WI38 (cell line): Measurements from ENCODE around the gene MADCAM1.

Experiments used
- H3K4me3 ChIP-seq: 2 replicates; pipeline ENCODE4 v1.5.1; 2011; ENCODE audit warnings: low read depth, mild to moderate bottlenecking, control low read depth, low read length
- TF ChIP-seq, protein P1 (sequence below): IDR thresholded peaks from 2 replicates; pipeline ENCODE4 v1.5.1; 2012; ENCODE audit warnings: low read depth, mild to moderate bottlenecking, control low read depth, low read length

MADCAM1 gene

DNA sequence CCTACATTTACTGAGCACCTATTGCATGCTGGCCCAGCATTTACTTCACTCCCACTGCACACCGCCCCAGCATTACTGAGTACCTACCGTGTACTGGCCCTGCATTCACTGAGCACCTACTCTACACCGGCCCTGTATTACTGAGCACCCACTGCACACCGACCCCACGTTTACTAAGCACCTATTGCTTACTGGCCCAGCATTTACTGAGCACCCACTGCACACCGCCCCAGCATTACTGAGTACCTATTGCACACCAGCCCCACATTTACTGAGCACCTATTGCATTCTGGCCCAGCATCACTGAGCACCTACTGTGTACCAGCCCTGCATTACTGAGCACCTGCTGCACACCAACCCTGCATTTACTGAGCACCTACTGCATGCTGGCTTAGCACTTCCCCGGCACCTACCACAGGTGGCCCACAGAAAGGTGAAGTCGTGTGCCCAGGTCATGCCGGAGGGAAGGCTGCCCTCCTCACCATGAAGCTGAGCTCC is 17.9 kb downstream of the MADCAM1 start:
- TF ChIP-seq, protein P1, sequence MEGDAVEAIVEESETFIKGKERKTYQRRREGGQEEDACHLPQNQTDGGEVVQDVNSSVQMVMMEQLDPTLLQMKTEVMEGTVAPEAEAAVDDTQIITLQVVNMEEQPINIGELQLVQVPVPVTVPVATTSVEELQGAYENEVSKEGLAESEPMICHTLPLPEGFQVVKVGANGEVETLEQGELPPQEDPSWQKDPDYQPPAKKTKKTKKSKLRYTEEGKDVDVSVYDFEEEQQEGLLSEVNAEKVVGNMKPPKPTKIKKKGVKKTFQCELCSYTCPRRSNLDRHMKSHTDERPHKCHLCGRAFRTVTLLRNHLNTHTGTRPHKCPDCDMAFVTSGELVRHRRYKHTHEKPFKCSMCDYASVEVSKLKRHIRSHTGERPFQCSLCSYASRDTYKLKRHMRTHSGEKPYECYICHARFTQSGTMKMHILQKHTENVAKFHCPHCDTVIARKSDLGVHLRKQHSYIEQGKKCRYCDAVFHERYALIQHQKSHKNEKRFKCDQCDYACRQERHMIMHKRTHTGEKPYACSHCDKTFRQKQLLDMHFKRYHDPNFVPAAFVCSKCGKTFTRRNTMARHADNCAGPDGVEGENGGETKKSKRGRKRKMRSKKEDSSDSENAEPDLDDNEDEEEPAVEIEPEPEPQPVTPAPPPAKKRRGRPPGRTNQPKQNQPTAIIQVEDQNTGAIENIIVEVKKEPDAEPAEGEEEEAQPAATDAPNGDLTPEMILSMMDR, result no peak
- no peak overlapping the region for H3K4me3 ChIP-seq

DNA sequence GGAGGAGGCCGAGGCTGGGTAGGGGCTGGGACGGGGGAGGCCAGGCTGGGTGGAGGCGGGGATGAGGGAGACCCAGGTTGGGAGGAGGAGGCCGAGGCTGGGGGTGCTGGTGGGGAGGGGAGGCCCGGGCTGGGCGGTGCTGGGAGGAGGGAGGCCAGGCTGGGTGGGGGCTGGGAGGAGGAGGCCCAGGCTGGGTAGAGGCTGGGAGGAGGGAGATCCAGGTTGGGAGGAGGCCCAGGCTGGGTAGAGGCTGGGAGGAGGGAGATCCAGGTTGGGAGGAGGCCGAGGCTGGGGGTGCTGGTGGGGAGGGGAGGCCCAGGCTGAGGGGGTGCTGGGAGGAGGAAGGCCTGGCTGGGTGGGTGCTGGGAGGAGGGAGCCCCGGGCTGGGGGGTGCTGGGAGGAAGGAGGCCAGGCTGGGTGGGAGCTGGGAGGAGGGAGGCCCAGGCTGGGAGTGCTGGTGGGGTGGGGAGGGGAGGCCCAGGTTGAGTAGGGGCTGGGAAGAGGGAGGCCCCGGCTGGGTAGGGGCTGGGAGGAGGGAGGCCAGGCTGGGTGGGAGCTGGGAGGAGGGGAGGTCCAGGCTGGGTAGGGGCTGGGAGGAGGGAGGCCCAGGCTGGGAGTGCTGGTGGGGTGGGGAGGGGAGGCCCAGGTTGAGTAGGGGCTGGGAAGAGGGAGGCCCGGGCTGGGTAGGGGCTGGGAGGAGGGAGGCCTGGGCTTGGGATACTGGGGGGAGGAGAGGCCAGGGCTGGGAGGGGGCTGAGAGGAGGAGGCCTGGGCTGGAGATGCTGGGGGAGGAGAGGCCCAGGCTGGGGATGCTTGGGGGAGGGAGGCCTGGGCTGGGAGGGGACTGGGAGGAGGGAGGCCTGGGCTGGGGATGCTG is 21.7 kb downstream of the MADCAM1 start:
- TF ChIP-seq, protein P1, result no peak
- H3K4me3 ChIP-seq, result no peak overlapping the region

DNA sequence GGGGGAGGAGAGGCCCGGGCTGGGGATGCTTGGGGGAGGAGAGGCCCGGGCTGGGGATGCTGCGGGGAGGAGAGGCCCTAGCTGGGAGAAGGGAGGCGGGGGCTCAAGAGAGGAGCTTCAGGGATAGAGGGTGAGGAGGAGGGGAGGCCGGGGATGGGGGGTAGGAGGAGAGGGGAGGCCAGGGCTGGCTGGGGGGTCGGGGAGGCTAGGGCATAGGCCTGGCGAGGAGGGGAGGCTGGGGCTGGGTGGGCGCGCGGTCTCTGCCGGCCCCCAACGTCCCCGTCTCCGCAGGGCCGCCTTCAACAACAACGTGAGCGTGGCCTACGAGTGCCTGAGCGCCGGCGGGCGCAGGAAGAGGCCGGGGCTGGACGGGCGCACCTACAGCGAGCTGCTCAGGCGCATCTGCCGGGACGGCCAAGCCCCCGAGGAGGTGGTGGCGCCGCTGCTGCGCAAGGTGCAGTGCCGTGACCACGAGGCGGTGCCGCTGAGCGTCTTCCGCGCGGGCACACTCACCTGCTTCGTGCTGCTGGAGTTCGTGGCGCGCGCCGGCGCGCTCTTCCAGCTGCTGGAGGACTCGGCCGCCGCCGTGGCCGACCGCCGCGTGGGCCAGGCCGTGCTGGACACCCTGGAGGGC is 22.4 kb downstream of the MADCAM1 start:
- no peak overlapping the region for H3K4me3 ChIP-seq
- TF ChIP-seq, protein P1, result no peak

DNA sequence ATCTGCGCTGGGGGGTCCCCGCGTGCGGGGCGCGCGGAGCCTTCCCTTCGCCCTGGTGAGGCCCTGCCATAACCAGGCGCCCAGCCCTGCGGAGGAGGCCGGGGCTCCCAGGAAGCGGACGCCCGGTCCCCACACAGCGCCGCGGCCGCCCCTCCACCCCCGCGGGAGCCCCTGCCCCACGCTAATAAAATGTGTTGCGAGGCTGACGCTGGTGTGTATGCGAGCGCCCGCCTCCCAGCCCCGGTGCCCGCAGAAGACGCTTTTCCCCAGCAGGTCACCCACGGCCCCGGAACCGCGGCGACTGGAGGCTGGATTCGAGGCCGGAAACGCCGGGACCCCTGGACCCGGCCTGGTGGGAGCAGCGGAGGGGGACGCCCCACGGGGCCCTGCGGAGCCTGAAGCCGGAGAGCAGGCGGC is 23.2 kb downstream of the MADCAM1 start:
- no peak overlapping the region for H3K4me3 ChIP-seq
- TF ChIP-seq, protein P1, result no peak

DNA sequence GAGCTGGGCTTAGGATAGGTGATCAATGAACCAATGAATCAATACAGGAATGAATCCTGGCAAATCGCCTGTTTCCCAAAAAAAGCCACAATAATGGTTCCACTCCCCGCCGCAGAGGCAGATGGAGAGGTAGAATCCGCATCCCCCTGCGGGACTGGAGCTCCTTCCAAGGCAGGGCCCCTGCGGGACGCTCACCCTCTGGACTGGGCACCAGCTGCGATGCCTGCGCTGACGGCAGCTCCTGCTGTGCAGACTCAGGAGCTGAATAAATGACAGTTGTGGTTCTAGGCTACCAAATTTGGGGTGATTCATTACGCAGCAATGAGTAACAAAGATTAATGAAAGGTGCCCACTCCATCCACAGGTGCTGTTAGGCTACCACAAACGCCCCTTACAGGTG is 26.4 kb downstream of the MADCAM1 start:
- H3K4me3 ChIP-seq, result no peak overlapping the region
- TF ChIP-seq, protein P1, result no peak

DNA sequence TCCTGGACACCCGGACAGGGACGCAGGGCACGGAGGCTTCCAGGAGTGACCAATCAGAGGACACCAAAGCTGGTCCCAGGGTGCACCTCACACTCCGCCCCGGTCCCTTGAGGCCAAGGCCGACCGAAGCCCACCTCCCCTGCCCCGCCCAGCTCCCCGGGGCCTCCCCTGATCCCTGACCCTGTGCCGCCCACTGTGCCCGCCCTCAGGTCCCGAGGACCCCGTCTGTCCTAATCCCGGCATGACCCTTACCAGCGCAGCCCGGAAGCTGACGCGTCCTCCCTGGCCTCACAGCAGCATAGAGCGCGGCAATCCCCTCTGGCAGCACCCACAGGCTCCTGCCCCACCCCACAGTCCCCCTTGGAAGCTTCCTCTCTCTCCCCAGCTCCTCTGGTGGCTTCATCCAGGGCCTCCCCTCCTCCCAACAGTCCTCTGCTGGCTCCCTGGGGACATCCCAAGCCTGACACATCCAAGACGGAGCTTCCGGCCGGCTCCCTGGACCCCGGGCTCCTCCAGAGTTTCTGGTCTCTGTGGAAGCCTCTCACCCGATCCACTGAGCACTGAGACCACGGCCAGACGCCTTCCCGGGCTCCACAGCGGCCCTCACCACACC is 27.9 kb downstream of the MADCAM1 start:
- TF ChIP-seq, protein P1, result no peak
- H3K4me3 ChIP-seq, result no peak overlapping the region

DNA sequence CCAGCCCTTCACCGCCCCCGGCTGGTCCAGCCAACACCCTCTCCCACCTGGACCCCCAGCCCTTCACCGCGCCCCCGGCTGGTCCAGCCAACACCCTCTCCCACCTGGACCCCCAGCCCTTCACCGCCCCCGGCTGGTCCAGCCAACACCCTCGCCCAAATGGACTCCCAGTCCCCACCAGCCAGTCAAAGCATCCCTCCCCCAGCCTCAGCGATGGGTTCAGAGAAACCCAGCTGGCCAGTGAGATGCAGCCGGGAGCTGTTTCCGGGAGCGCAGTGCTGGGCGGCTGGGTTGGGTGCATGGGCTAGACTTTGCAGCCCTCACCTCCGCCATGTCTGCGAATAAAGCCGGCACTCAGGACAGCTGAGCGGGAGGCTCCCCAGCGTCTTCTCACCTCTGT is 28.7 kb downstream of the MADCAM1 start:
- no peak overlapping the region for H3K4me3 ChIP-seq
- TF ChIP-seq, protein P1, result no peak
